HEK293 (cell line): ENCODE measurements around the gene FKBP5.

Experiments
- CTCF ChIA-PET: fragments of 350-600 bp; formaldehyde crosslinking; extraction: SDS; loops from one replicate; lab custom pipeline; 2021; ENCODE audit warnings: antibody characterized with exemption; lab: Yijun Ruan, JAX
- POLR2A ChIA-PET: fragments of 300-600 bp; formaldehyde crosslinking; extraction: SDS; loops from one replicate; lab custom pipeline; 2020; ENCODE audit warnings: antibody characterized with exemption, inconsistent platforms; lab: Yijun Ruan, JAX
- H3K27ac ChIP-seq: fragments of 200-500 bp; sonication (Bioruptor generic); 2 replicates; pipeline ENCODE4 v1.5.1; 2014; ENCODE audit warnings: low read depth, low read length, control low read depth, inconsistent platforms; ENCODE audit errors: extremely low read depth
- H3K36me3 ChIP-seq, 2 experiments: fragments of 200-500 bp in 1 of 2; sonication (Bioruptor generic) in 1 of 2; 1 replicate in 1 of 2; 2 replicates in 1 of 2; pipeline ENCODE4 v1.5.1; 2014 to 2017; ENCODE audit warnings: inconsistent platforms in 2 of 2, low read length in 2 of 2; ENCODE audit not compliant: control insufficient read depth in 2 of 2, insufficient read depth in 1 of 2
- H3K4me1 ChIP-seq: fragments of 200-500 bp; sonication (Bioruptor generic); 2 replicates; pipeline ENCODE4 v1.5.1; 2014; ENCODE audit warnings: mild to moderate bottlenecking, low read length, inconsistent platforms; ENCODE audit not compliant: control insufficient read depth, insufficient read depth
- H3K4me3 ChIP-seq: 2 replicates; pipeline ENCODE4 v1.5.1; 2011; ENCODE audit warnings: low read depth, mild to moderate bottlenecking, control low read depth, low read length, moderate library complexity
- H3K9me3 ChIP-seq: fragments of 200-500 bp; sonication (Bioruptor generic); 2 replicates; pipeline ENCODE4 v1.5.1; 2014; ENCODE audit warnings: low read depth, low read length, inconsistent platforms; ENCODE audit not compliant: control insufficient read depth, insufficient read depth
- BCL11A ChIP-seq: fragments of 450-650 bp; formaldehyde crosslinking; IDR thresholded peaks from 2 replicates; pipeline ENCODE4 v1.5.1; 2016; ENCODE audit warnings: low read depth, missing biosample characterization, missing genetic modification characterization
- KLF16 ChIP-seq: fragments of 450-650 bp; formaldehyde crosslinking; IDR thresholded peaks from 2 replicates; pipeline ENCODE4 v1.5.1; 2017; ENCODE audit warnings: missing biosample characterization, missing genetic modification characterization
- PBX3 ChIP-seq: sonication (generic); formaldehyde crosslinking; IDR thresholded peaks from 2 replicates; pipeline ENCODE4 v1.8.1; 2022; ENCODE audit warnings: mild to moderate bottlenecking, moderate library complexity, missing genetic modification reagents
- SCRT2 ChIP-seq: fragments of 450-650 bp; formaldehyde crosslinking; IDR thresholded peaks from 2 replicates; pipeline ENCODE4 v1.5.1; 2016; ENCODE audit warnings: missing biosample characterization, missing genetic modification characterization
- SETDB1 ChIP-seq: IDR thresholded peaks from one replicate; pipeline ENCODE4 v1.6.1; 2017; ENCODE audit warnings: mild to moderate bottlenecking, low read length, moderate library complexity, mixed read lengths; ENCODE audit not compliant: insufficient read length
- SP3 ChIP-seq: fragments of 450-650 bp; formaldehyde crosslinking; IDR thresholded peaks from 2 replicates; pipeline ENCODE4 v1.5.1; 2016; ENCODE audit warnings: missing biosample characterization, missing genetic modification characterization
- TRIM28 ChIP-seq: IDR thresholded peaks from 2 replicates; pipeline ENCODE4 v1.6.1; 2011; ENCODE audit warnings: low read length, control low read depth, borderline replicate concordance
- TSHZ1 ChIP-seq: fragments of 450-650 bp; formaldehyde crosslinking; IDR thresholded peaks from 2 replicates; pipeline ENCODE4 v1.5.1; 2016; ENCODE audit warnings: missing biosample characterization, missing genetic modification characterization, borderline replicate concordance
- ZBTB6 ChIP-seq: fragments of 450-650 bp; formaldehyde crosslinking; IDR thresholded peaks from 2 replicates; pipeline ENCODE4 v1.5.1; 2017; ENCODE audit warnings: missing biosample characterization, missing genetic modification characterization
- ZFP41 ChIP-seq: fragments of 450-650 bp; formaldehyde crosslinking; IDR thresholded peaks from 2 replicates; pipeline ENCODE4 v1.5.1; 2016; ENCODE audit warnings: missing biosample characterization, missing genetic modification characterization, borderline replicate concordance
- ZIC2 ChIP-seq: fragments of 450-650 bp; formaldehyde crosslinking; IDR thresholded peaks from 2 replicates; pipeline ENCODE4 v1.5.1; 2016; ENCODE audit warnings: missing biosample characterization, missing genetic modification characterization
- ZNF138 ChIP-seq: fragments of 450-650 bp; formaldehyde crosslinking; IDR thresholded peaks from 2 replicates; pipeline ENCODE4 v1.5.1; 2016; ENCODE audit warnings: missing biosample characterization, missing genetic modification characterization, borderline replicate concordance
- ZNF174 ChIP-seq: fragments of 450-650 bp; formaldehyde crosslinking; IDR thresholded peaks from 2 replicates; pipeline ENCODE4 v1.5.0; 2017; ENCODE audit warnings: missing biosample characterization, mild to moderate bottlenecking, missing genetic modification characterization
- ZNF2 ChIP-seq: fragments of 450-650 bp; formaldehyde crosslinking; IDR thresholded peaks from 2 replicates; pipeline ENCODE4 v1.5.1; 2016; ENCODE audit warnings: missing biosample characterization, missing genetic modification characterization
- ZNF335 ChIP-seq: fragments of 450-650 bp; formaldehyde crosslinking; conservative IDR thresholded peaks from 2 replicates; pipeline ENCODE4 v1.5.1; 2016; ENCODE audit warnings: missing biosample characterization, missing genetic modification characterization
- ZNF354C ChIP-seq: fragments of 450-650 bp; formaldehyde crosslinking; IDR thresholded peaks from 2 replicates; pipeline ENCODE4 v1.5.1; 2016; ENCODE audit warnings: missing biosample characterization, missing genetic modification characterization, low read depth, borderline replicate concordance
- ZNF362 ChIP-seq: fragments of 450-650 bp; formaldehyde crosslinking; IDR thresholded peaks from 2 replicates; pipeline ENCODE4 v1.5.1; 2016; ENCODE audit warnings: missing biosample characterization, missing genetic modification characterization
- ZNF621 ChIP-seq: fragments of 450-650 bp; formaldehyde crosslinking; IDR thresholded peaks from 2 replicates; pipeline ENCODE4 v1.5.1; 2017; ENCODE audit warnings: missing biosample characterization, missing genetic modification characterization
- ZNF629 ChIP-seq: fragments of 450-650 bp; formaldehyde crosslinking; IDR thresholded peaks from 2 replicates; pipeline ENCODE4 v1.5.1; 2017; ENCODE audit warnings: missing biosample characterization, missing genetic modification characterization
- ZNF707 ChIP-seq: fragments of 450-650 bp; formaldehyde crosslinking; IDR thresholded peaks from 2 replicates; pipeline ENCODE4 v1.5.1; 2016; ENCODE audit warnings: missing biosample characterization, missing genetic modification characterization
- ZSCAN5A ChIP-seq: fragments of 450-650 bp; formaldehyde crosslinking; IDR thresholded peaks from 2 replicates; pipeline ENCODE4 v1.5.1; 2016; ENCODE audit warnings: missing biosample characterization, missing genetic modification characterization

Gene FKBP5

GRCh38 chr6:35581633-35582032, 107.1 kb downstream of the FKBP5 start:
- CTCF ChIA-PET = interaction anchor here (0.6 to 13.8 kb wide), 7 partner anchors 10 to 160 kb away, joined by 3 to 258 read pairs (median 7); partner anchors contain the start of gene ARMC12
- no peak overlapping the region for H3K27ac ChIP-seq
- H3K4me3 ChIP-seq = no peak overlapping the region
- H3K36me3 ChIP-seq = peaks cover 4 to 11% of the 10 kb centered on the region in 2 experiments
- POLR2A ChIA-PET = interaction anchor here (1.2 kb wide), 1 partner anchor 154 kb away, joined by 3 read pairs; no protein-coding TSS in a partner anchor
- H3K9me3 ChIP-seq = no peaks in the 10 kb centered on the region
- H3K4me1 ChIP-seq = no peaks in the 10 kb centered on the region
- TF ChIP-seq ZNF174 = no peak

GRCh38 chr6:35580836-35581235, 107.9 kb downstream of the FKBP5 start:
- Histone ChIP-seq H3K36me3 (peaks cover 0 to 13% of the 10 kb centered on the region in 2 experiments), H3K4me3 (no peak overlapping the region), H3K9me3 (no peaks in the 10 kb centered on the region), H3K27ac (no peak overlapping the region), H3K4me1 (no peaks in the 10 kb centered on the region)
- POLR2A ChIA-PET = no interaction called here
- TF ChIP-seq ZNF354C (no peak), ZNF138 (tag by site-specific recombination) (no peak), SCRT2 (tag by site-specific recombination) (no peak), TSHZ1 (tag by site-specific recombination) (no peak), SP3 (tag by site-specific recombination) (no peak), BCL11A (no peak), ZNF362 (no peak), TRIM28 (no peak), ZNF2 (no peak), ZSCAN5A (tag by site-specific recombination) (no peak), ZFP41 (tag by site-specific recombination) (no peak), ZBTB6 (tag by site-specific recombination) (no peak), KLF16 (tag by site-specific recombination) (no peak), ZNF335 (tag by site-specific recombination) (no peak), PBX3 (CRISPR knock-in tag) (no peak), ZNF707 (tag by site-specific recombination) (no peak), ZNF621 (tag by site-specific recombination) (no peak), ZIC2 (no peak), SETDB1 (no peak), ZNF629 (tag by site-specific recombination) (no peak)
- CTCF ChIA-PET = interaction anchor here (0.6 to 13.8 kb wide), 5 partner anchors 11 to 157 kb away, joined by 3 to 258 read pairs (median 7); partner anchors contain the start of gene ARMC12
